Pancreas (tissue), 10 donors: ENCODE measurements around the gene TLCD5. TPM values are rescaled to one million over a fixed set of nuclear protein-coding genes. Genes with fewer than 3 reads are reported as not detected.
A peak's percentile ranks its signal among the peaks of the same experiment; 100 is the strongest.

Source experiments
- ATAC-seq, 4 donors: fragments of 200-7000 bp; cut with Tn5 transposase; one replicate each; pipeline versions ENCODE4 v1.8.0 to v1.9.1; 2020; ENCODE audit warnings: mild to moderate bottlenecking in 4 of 4, moderate library complexity in 4 of 4
- DNase-seq, 6 donors: peaks; one replicate each; pipeline ENCODE4 v3.0.0-alpha.2; 2020
- FAIRE-seq: peaks from 2 replicates; lab custom pipeline; 2012; peaks lifted over from hg19 to GRCh38; lab: Jason Lieb, UNC
- H3K27ac ChIP-seq, 4 donors: fragments of 200-600 bp; sonication (generic); 1 replicate in 3 of 4; 2 replicates in 1 of 4; pipeline versions ENCODE4 v1.5.0 to v1.8.0; 2020
- H3K27me3 ChIP-seq, 4 donors: fragments of 200-600 bp; one replicate each; pipeline ENCODE4 v1.8.0; 2021
- H3K36me3 ChIP-seq, 3 donors: fragments of 200-600 bp; sonication (generic) in 1 of 3; one replicate each; pipeline versions ENCODE4 v1.5.0 to v1.8.0; 2020 to 2021
- H3K4me1 ChIP-seq, 3 donors: fragments of 200-600 bp; one replicate each; pipeline ENCODE4 v1.8.0; 2021
- H3K4me3 ChIP-seq, 4 donors: fragments of 200-600 bp; sonication (generic) in 2 of 4; one replicate each; pipeline versions ENCODE4 v1.5.0 to v1.8.0; 2020 to 2021
- H3K9me3 ChIP-seq, 4 donors: fragments of 200-600 bp; one replicate each; pipeline ENCODE4 v1.8.0; 2021
- CTCF ChIP-seq, 4 donors: fragments of 200-600 bp; sonication (generic) in 3 of 4; IDR thresholded peaks; one replicate each; pipeline versions ENCODE4 v1.5.0 to v1.8.0; 2021; ENCODE audit warnings: antibody characterized with exemption in 4 of 4
- WGBS, 2 donors: extraction: QIAGEN DNeasy Blood & Tissue Kit; methylation state at CpG; one replicate each; pipeline ENCODE4 v1.1.7; 2013; 5-methylcytosine and 5-hydroxymethylcytosine counted together
- intact Hi-C, 3 donors: fragments of 100-400 bp; cut with DNase I; formaldehyde crosslinking; loops; one replicate each; pipeline versions ENCODE4 v1.11.1 to v1.14.2; 2022
- polyA plus RNA-seq, 2 donors: library from polyadenylated mRNA; stranded (reverse); fragments of 200-250 nt; gene quantifications; one replicate each; pipeline ENCODE4 v1.2.3, GENCODE V29; 2013
- total RNA-seq, 6 donors: library from RNA; stranded (reverse); fragmentation: NEBNext Ultra II Directional in 4 of 6; extraction: Animal tissue kit (Norgen Biotek cat#: 25700) in 4 of 6; gene quantifications; one replicate each; pipeline versions ENCODE4 v1.2.1 to v1.2.4, GENCODE V29; 2021 to 2023
- donor health status: healthy with polysubstance abuse.
- donor health status: DM: no; HTN: no; CAD: no; lungs with moderate emphysema.
- donor health status: DM: no; HTN: no; CAD: no.
- donor health status: control.
- donor health status: control.
- donor health status: Bipolar disorder and iron deficiency.
- donor health status: DM: yes; HTN: yes; CAD: no.
- donor health status: DM: no; HTN: no; CAD: no.
- donor health status: DM: no; HTN: no; CAD: no.
- donor health status: DM: yes; HTN: yes; CAD: no.

TLCD5 gene
- total and polyA plus RNA-seq, 8 donors, result 1.5 to 5.7 (median 2.6) TPM

- no peaks in the 10 kb centered on the region for H3K36me3 ChIP-seq
- DNase-seq (no peak), FAIRE-seq (no peak), ATAC-seq (no peak)
- no peaks in the 10 kb centered on the region for H3K27me3 ChIP-seq
- no peak overlapping the region for H3K4me3 ChIP-seq
- TF ChIP-seq CTCF (IDR thresholded peaks at IDR 0.05), result no peak
- peaks cover 0 to 3% (median 0%) of the 10 kb centered on the region in 3 donors for H3K4me1 ChIP-seq
- no peak overlapping the region for H3K27ac ChIP-seq
- intact Hi-C loops, result loop anchor here in 1 of 3 donors (10.0 kb wide), 1 partner anchor 96 kb away; no protein-coding TSS in a partner anchor
- H3K9me3 ChIP-seq, result no peaks in the 10 kb centered on the region
- 46 to 51% methylated on average over 3 of the region's 3 CpGs for WGBS, 2 donors
These were observed 34.1 kb upstream of the TLCD5 start for GRCh38 chr11:120290956-120291355.

GRCh38 chr11:120293038-120293800 lies 31.9 kb upstream of the TLCD5 start:
- intact Hi-C loops, result loop anchor here in 1 of 3 donors (10.0 kb wide), 1 partner anchor 98 kb away; no protein-coding TSS in a partner anchor
- no peak for FAIRE-seq
- 73 to 74% methylated on average over 5 of the region's 5 CpGs for WGBS, 2 donors

GRCh38 chr11:120294096-120294495 lies 31.0 kb upstream of the TLCD5 start:
- Histone ChIP-seq H3K27ac (no peak overlapping the region), H3K4me1 (peaks cover 0 to 3% (median 0%) of the 10 kb centered on the region in 3 donors), H3K9me3 (no peaks in the 10 kb centered on the region), H3K36me3 (no peaks in the 10 kb centered on the region), H3K27me3 (no peaks in the 10 kb centered on the region), H3K4me3 (no peak overlapping the region)
- 60 to 61% methylated on average over 5 of the region's 5 CpGs for WGBS, 2 donors
- ATAC-seq (no peak), DNase-seq (no peak), FAIRE-seq (no peak)
- no peak for TF ChIP-seq CTCF (IDR thresholded peaks at IDR 0.05)
- intact Hi-C loops, result loop anchor here in 1 of 3 donors (10.0 kb wide), 1 partner anchor 99 kb away; no protein-coding TSS in a partner anchor

More at GRCh38 chr11:120293038-120293800, 31.9 kb upstream of the TLCD5 start:
- Histone ChIP-seq H3K27me3 (no peaks in the 10 kb centered on the region), H3K27ac (no peak overlapping the region), H3K4me3 (no peak overlapping the region), H3K36me3 (no peaks in the 10 kb centered on the region), H3K4me1 (peaks cover 0 to 3% (median 0%) of the 10 kb centered on the region in 3 donors), H3K9me3 (no peaks in the 10 kb centered on the region)
- DNase-seq, result no peak
- ATAC-seq, result no peak
- TF ChIP-seq CTCF (IDR thresholded peaks at IDR 0.05), result no peak

GRCh38 chr11:120295099-120295498 lies 30.0 kb upstream of the TLCD5 start:
- peak in 4 of 6 donors; percentile 47 to 59 (median 54) for DNase-seq
- intact Hi-C loops, result loop anchor here (5.0 to 10.0 kb wide), 3 partner anchors 58 to 123 kb away; no protein-coding TSS in a partner anchor
- no peak for TF ChIP-seq CTCF (IDR thresholded peaks at IDR 0.05)
- no peaks in the 10 kb centered on the region for H3K36me3 ChIP-seq
- no peak for FAIRE-seq
- H3K9me3 ChIP-seq, result no peaks in the 10 kb centered on the region
- H3K4me1 ChIP-seq, result peaks cover 0 to 3% (median 0%) of the 10 kb centered on the region in 3 donors
- no peaks in the 10 kb centered on the region for H3K27me3 ChIP-seq
- H3K4me3 ChIP-seq, result no peak overlapping the region
- H3K27ac ChIP-seq, result peak overlapping the region in 2 of 4 donors; percentile 11 to 17
- peak; percentile 45 to 80 (median 68) for ATAC-seq
- WGBS, 2 donors, result 12 to 13% methylated on average over 4 of the region's 4 CpGs
